Measurements from ENCODE around the gene GOLGA8J.
"Not testable (repeated sequence)": the region's sequence is repeated elsewhere in the genome, so short reads cannot be mapped to it uniquely, and the experiment has no call there.

The GOLGA8J gene

GRCh38 chr15:30043211-30043655 lies 39.5 kb upstream of the GOLGA8J start:
- no peak for TF ChIP-seq CTCF (IDR thresholded peaks at IDR 0.05; ENCODE audit: borderline replicate concordance, insufficient read depth, low read depth, low read length)

GRCh38 chr15:30044377-30044776 lies 38.4 kb upstream of the GOLGA8J start:
- no peak for TF ChIP-seq CTCF (IDR thresholded peaks at IDR 0.05; ENCODE audit: borderline replicate concordance, insufficient read depth, low read depth, low read length)

More at GRCh38 chr15:30043211-30043655, 39.5 kb upstream of the GOLGA8J start:
- no peak overlapping the region for H3K4me3 ChIP-seq (ENCODE audit: low read depth, low read length)

GRCh38 chr15:30044826-30045225 lies 37.9 kb upstream of the GOLGA8J start:
- H3K4me3 ChIP-seq (ENCODE audit: low read depth, low read length), result not testable (repeated sequence)

More at GRCh38 chr15:30044377-30044776, 38.4 kb upstream of the GOLGA8J start:
- no peak overlapping the region for H3K4me3 ChIP-seq (ENCODE audit: low read depth, low read length)

DNA sequence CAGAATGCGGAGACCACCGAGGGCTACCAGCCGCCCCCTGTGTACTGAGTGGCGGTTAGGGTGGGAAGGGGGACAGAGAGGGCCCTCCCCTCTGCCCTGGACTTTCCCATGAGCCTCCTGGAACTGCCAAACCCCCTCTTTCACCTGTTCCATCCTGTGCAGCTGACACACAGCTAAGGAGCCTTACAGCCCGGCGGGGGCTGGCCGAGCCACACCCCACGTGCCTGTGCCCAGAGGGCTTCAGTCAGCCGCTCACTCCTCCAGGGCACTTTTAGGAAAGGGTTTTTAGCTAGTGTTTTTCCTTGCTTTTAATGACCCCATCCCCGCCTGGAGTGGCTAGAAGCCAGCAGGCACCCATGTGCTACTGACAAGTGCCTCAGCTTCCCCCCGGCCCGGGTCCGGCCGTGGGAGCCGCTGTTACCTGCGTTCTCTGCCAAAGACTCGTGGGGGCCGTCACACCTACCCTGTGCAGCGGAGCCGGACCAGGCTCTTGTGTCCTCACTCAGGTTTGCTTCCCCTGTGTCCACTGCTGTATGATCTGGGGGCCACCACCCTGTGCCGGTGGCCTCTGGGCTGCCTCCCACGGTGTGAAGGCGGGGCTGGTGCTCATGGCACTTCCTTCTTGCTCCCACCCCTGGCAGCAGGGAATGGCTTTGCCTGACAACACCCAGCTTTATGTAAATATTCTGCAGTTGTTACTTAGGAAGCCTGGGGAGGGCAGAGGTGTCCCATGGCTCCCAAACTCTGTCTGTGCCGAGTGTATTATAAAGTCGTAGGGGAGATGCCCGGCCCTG lies 37.3 kb upstream of the GOLGA8J start:
- H3K4me3 ChIP-seq (ENCODE audit: low read depth, low read length), result not testable (repeated sequence)

GRCh38 chr15:30046430-30046829 lies 36.3 kb upstream of the GOLGA8J start:
- H3K4me3 ChIP-seq (ENCODE audit: low read depth, low read length), result no peak overlapping the region
- TF ChIP-seq CTCF (IDR thresholded peaks at IDR 0.05; ENCODE audit: borderline replicate concordance, insufficient read depth, low read depth, low read length), result no peak

DNA sequence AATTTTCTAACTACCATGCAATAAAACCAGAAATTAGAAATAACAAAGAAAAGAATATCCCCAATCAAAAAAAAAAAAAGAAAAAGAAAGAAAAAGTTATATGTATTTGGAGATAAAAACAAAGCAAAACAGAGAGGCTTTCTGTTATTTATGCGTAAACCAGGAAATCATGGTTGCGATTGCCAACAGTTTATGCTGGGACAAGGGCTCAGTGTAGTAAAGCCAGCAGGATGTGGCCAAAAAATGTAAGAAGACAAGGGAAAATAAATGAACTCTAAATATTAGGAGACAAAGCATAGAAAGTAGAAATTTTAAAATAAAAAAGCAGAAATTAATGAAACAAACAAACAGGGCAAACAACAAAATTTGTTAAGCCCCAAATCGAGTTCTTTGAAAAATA lies 27.2 kb upstream of the GOLGA8J start:
- no peak overlapping the region for H3K4me3 ChIP-seq (ENCODE audit: low read depth, low read length)
- TF ChIP-seq CTCF (IDR thresholded peaks at IDR 0.05; ENCODE audit: borderline replicate concordance, insufficient read depth, low read depth, low read length), result no peak

GRCh38 chr15:30056166-30056565 lies 26.6 kb upstream of the GOLGA8J start:
- TF ChIP-seq CTCF (IDR thresholded peaks at IDR 0.05; ENCODE audit: borderline replicate concordance, insufficient read depth, low read depth, low read length), result no peak

GRCh38 chr15:30059771-30060170 lies 23.0 kb upstream of the GOLGA8J start:
- H3K4me3 ChIP-seq (ENCODE audit: low read depth, low read length), result no peak overlapping the region
- TF ChIP-seq CTCF (IDR thresholded peaks at IDR 0.05; ENCODE audit: borderline replicate concordance, insufficient read depth, low read depth, low read length), result no peak

More at GRCh38 chr15:30056166-30056565, 26.6 kb upstream of the GOLGA8J start:
- H3K4me3 ChIP-seq (ENCODE audit: low read depth, low read length), result no peak overlapping the region
